ENCODE measurements around the gene CLBA1.

Gene CLBA1

DNA sequence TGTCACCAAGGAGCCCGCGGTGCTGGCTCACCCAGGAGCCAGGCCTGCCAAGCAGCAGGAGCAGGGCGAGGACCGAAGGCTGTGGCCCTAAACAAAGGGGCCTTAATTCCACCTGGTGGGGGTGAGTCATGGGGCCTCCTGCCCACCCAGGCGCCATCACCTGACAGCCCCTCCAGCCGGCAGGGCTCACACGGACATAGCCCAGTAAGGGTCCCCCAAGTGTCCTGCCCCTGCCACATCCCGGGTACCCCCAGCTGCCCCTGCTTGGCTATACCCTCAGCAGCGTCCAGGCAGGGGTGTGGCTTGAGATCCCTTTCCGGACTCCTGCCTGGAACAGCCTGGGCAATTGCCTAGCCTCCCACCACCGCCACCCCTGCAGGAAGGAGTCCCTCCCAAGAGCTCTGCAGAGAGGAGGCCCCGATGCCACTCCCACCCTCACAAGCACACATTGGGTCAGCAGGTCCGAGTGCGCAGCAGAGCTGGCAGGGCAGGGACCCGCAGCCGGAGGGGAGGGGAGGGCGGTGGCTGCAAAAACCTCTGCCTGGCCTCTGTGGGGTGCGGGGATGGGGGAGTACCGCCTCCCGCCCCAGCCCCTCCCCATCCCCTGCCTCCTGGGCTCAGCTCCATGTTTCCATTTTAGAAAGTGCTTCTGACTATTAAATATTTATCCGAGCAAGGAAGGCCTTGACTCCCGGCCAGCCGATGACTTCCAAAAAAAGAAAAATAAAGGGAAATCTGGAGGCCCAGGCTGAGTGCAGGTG is 12.0 kb upstream of the CLBA1 start:
- Histone ChIP-seq H3K4me1 (ENCODE audit: control insufficient read depth, insufficient read depth, low read length) (peaks cover 88% of the 10 kb centered on the region), H3K9me3 (ENCODE audit: control insufficient read depth, low read length) (no peaks in the 10 kb centered on the region), H3K9ac (ENCODE audit: low read length) (peak overlapping the region; percentile 39), H3K4me3 (ENCODE audit: low read length) (no peak overlapping the region), H3K27me3 (ENCODE audit: control insufficient read depth, insufficient read depth, low read length) (peaks cover 33% of the 10 kb centered on the region), H3K36me3 (ENCODE audit: control insufficient read depth, insufficient read depth, low read length) (no peaks in the 10 kb centered on the region)

DNA sequence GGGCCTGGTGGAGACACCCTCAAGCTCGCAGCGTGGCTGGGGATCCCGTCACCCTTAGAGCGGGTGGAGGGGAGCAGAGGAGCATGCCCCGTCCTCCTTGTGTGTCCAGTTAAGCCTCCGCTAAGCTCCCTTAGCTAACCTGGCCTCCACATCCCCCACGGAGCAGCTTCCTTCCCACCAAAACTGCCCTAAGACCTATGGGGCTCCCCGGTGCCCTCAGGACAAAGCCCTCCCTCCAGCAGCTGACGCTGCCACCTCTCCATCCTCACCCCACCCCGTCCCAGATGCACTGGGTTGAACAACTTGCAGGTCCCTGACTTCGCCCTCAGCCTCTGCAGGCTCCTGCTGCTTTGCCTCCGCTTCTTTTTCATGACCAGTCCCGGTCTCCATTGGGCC is 11.4 kb upstream of the CLBA1 start:
- H3K36me3 ChIP-seq (ENCODE audit: control insufficient read depth, insufficient read depth, low read length) = no peaks in the 10 kb centered on the region
- peaks cover 84% of the 10 kb centered on the region for H3K4me1 ChIP-seq (ENCODE audit: control insufficient read depth, insufficient read depth, low read length)
- H3K4me3 ChIP-seq (ENCODE audit: low read length) = no peak overlapping the region
- no peaks in the 10 kb centered on the region for H3K9me3 ChIP-seq (ENCODE audit: control insufficient read depth, low read length)
- peak overlapping the region; percentile 39 for H3K9ac ChIP-seq (ENCODE audit: low read length)
- H3K27me3 ChIP-seq (ENCODE audit: control insufficient read depth, insufficient read depth, low read length) = peaks cover 36% of the 10 kb centered on the region

DNA sequence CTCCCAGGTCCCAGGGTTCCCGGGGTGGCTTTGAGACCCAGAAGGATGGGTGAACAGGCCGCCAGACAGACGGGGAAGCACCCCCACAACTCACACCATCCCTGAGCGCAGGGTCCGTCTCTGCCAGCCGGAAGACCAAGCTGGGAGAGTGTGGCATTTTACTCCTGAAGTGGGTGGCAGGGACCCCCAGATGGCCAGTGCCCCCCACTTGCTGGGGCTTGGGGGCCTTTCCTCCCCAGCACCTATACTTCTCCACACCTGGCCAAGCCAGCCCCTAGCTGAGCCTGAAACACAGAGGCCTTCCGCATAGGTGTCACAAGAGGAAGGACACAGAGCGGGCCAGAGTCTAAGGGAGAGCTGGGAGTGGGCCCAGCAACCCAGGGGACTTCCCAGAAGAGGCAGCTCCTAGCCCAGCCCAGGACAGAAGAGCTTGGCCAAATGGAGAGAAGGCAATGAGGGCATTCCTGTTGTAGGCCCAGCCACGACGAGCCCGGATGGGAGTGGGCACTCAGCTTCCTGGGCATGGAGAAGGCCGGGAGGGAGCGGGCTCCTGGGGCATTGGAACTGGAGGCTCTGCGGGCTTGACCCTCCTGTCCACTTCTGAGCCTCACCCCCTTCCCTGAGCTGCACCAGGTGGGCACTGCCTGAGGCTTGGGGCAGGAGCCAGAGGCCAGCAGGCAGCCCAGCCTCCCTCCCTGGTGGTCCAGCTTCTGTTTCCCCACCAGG is 10.8 kb upstream of the CLBA1 start:
- no peaks in the 10 kb centered on the region for H3K9me3 ChIP-seq (ENCODE audit: control insufficient read depth, low read length)
- H3K36me3 ChIP-seq (ENCODE audit: control insufficient read depth, insufficient read depth, low read length) = no peaks in the 10 kb centered on the region
- H3K9ac ChIP-seq (ENCODE audit: low read length) = peak overlapping the region; percentile 39
- peaks cover 83% of the 10 kb centered on the region for H3K4me1 ChIP-seq (ENCODE audit: control insufficient read depth, insufficient read depth, low read length)
- H3K4me3 ChIP-seq (ENCODE audit: low read length) = no peak overlapping the region
- peaks cover 39% of the 10 kb centered on the region for H3K27me3 ChIP-seq (ENCODE audit: control insufficient read depth, insufficient read depth, low read length)

DNA sequence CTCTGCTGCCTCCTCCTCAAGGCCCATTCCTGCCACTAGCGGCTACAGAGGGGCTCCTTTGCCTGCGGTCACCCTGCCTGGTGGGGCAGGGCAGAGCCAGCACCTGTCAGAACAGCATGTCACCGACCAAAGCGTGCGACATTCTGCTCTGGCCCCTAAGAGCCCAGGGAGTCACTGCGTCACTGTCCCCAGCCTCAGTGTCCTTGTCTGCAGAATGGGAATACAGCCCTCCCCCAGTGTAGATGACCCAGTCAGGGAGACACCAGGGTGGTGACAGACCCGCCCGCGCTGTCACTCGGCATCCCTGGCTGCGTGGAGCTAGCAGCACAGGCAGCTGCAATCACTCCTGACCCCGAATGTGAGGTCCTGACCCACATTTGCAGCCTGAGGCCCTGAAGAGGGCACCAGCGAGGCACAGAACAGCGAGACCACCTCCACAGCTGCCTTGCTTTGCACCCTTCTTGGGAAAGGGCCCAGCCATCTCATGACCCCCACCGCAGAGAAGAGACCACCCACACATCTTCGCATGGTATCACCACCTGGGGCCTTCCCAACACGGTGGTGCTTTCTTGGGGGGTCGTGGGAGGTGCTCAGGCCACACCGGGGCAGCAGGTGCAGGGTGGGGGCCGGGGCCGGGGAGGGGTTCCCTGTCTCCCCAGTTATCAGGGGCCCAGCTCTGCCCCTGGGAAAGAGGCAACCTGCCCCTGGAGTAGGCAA is 9.9 kb upstream of the CLBA1 start:
- Histone ChIP-seq H3K27me3 (ENCODE audit: control insufficient read depth, insufficient read depth, low read length) (peaks cover 39% of the 10 kb centered on the region), H3K4me1 (ENCODE audit: control insufficient read depth, insufficient read depth, low read length) (peaks cover 77% of the 10 kb centered on the region), H3K4me3 (ENCODE audit: low read length) (no peak overlapping the region), H3K9me3 (ENCODE audit: control insufficient read depth, low read length) (no peaks in the 10 kb centered on the region), H3K9ac (ENCODE audit: low read length) (no peak overlapping the region), H3K36me3 (ENCODE audit: control insufficient read depth, insufficient read depth, low read length) (no peaks in the 10 kb centered on the region)

DNA sequence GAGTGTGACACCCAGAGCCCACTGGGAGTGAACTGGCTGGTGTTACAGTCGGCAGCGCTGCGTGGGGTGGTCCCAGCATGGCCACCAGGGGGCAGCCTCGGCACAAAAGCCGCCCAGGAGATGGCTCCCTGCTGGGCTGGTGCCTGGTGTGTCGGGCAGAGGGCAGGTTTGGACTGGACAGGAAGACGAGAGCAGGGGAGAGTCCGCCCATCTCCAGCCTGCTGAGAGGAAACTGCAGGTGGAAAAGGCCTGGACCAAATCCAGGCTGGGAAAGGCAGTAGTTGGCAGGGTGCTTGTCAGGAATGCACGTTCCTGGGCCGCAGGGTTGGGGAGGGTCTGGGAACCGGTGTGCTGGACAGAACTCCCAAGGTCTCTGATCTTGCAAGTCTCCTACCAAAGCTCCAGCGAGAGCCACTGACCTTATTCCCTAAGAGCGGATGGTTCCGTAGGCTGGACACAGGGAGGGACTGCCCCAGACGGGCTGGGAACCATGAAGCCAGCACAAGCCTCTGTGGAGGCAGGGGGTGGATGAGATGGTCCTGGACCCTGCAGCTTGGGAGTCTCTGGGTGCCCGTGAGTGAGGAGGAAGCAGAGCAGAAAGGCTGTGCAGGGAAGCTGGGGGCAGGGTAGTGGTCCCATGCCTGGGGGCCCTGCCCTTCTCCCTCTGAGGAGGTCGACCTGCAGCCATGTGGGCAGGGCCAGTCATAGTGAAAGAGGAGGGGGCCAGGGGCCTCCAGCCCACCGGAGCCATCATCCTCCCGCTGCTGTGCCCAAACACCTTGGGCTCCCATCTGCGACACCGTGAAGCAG is 9.2 kb upstream of the CLBA1 start:
- Histone ChIP-seq H3K27me3 (ENCODE audit: control insufficient read depth, insufficient read depth, low read length) (peaks cover 39% of the 10 kb centered on the region), H3K9ac (ENCODE audit: low read length) (no peak overlapping the region), H3K9me3 (ENCODE audit: control insufficient read depth, low read length) (no peaks in the 10 kb centered on the region), H3K4me3 (ENCODE audit: low read length) (no peak overlapping the region), H3K36me3 (ENCODE audit: control insufficient read depth, insufficient read depth, low read length) (no peaks in the 10 kb centered on the region), H3K4me1 (ENCODE audit: control insufficient read depth, insufficient read depth, low read length) (peaks cover 69% of the 10 kb centered on the region)

DNA sequence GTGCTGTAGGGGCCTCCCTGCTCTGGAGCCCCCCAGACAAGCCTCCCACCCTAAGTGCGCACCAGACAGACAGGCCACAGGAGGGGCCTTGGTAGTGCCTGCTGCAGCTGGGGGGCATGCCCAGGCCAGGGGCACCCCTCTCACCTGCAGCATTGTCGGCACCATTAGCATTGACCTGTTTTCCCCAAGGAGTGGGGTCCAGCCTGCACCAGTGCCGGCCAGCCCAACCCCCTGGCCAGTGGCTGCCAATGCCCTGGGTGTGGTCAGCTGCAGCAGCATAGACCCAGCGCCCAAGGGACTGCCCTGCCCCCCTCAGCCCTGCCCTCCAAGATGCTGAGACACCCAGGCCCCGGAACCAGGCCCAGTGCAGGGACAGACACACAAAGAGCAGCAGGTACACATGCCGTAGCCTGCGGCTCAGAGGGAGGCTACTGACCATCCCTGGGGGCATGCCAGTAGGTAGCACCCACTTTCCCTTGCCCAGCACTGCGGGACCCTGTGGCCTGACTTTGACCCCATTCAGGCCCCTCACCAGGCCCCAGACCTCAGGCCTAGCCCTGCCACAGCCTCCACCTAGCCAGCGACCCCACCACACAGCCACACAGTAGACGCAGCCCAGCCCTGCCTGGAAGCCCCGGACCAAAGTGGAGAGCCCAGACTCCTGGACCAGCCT is 8.4 kb upstream of the CLBA1 start:
- Histone ChIP-seq H3K9me3 (ENCODE audit: control insufficient read depth, low read length) (no peaks in the 10 kb centered on the region), H3K27me3 (ENCODE audit: control insufficient read depth, insufficient read depth, low read length) (peaks cover 39% of the 10 kb centered on the region), H3K36me3 (ENCODE audit: control insufficient read depth, insufficient read depth, low read length) (no peaks in the 10 kb centered on the region), H3K9ac (ENCODE audit: low read length) (peak overlapping the region; percentile 47), H3K4me1 (ENCODE audit: control insufficient read depth, insufficient read depth, low read length) (peaks cover 62% of the 10 kb centered on the region), H3K4me3 (ENCODE audit: low read length) (peak overlapping the region; percentile 17)

DNA sequence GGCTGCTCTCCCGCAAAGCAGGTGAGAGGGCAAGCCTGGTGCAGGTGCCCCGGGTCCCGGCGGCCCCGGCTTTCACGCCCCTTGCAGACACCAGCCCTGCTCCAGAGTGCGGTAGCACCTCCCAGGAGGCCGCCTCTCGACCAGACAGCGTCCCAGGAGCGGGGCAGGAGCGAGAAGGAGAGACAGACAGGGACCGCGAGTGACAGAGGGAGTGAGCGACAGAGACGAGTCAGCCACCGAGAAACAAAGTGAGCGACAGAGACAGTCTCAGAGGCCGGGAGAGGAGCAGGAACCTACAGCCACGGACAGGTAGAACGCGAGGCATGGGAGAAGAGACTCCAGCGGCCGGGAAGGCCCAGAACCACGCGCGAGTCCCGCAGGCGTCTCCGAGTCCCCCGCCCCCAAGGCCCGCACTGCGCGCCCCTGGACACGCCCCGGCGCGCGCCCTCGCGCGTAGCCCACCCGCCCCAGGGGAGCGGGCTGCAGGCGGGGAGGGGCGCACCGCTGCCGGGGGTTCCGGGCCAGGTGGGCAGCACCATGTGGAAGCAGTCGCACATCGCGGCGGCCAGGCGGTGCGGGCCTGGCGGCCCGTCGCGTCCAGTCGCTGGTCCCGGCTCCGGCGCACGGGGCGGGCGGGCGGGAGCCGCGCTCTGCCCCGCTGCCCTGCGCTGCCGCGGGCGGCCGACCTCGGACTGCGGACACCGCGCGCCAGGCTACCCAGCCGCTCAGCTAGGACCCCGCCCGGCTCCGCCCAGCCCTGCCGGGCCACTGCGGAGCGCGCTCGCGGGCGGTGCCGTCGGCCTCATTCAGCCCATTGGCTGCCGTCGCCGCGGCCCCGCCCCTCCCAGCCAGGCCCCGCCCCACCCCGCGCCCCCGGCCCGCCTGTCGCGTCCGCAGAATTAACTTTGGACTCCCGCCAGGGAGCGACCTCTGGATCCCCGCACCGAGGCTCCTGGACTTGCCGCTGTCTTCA is 7.6 kb upstream of the CLBA1 start, which contains the start of gene AHNAK2:
AHNAK2 (minus strand) TSS at position 694 of the 973 bp plus-strand sequence; CDS start at position 557, 137 bp downstream.
- no peaks in the 10 kb centered on the region for H3K36me3 ChIP-seq (ENCODE audit: control insufficient read depth, insufficient read depth, low read length)
- H3K27me3 ChIP-seq (ENCODE audit: control insufficient read depth, insufficient read depth, low read length) = peaks cover 39% of the 10 kb centered on the region
- H3K4me1 ChIP-seq (ENCODE audit: control insufficient read depth, insufficient read depth, low read length) = peaks cover 53% of the 10 kb centered on the region
- peak within 1 kb of the TSS; percentile 17 for H3K4me3 ChIP-seq (ENCODE audit: low read length)
- peak within 1 kb of the TSS; percentile 47 for H3K9ac ChIP-seq (ENCODE audit: low read length)
- H3K9me3 ChIP-seq (ENCODE audit: control insufficient read depth, low read length) = no peaks in the 10 kb centered on the region

DNA sequence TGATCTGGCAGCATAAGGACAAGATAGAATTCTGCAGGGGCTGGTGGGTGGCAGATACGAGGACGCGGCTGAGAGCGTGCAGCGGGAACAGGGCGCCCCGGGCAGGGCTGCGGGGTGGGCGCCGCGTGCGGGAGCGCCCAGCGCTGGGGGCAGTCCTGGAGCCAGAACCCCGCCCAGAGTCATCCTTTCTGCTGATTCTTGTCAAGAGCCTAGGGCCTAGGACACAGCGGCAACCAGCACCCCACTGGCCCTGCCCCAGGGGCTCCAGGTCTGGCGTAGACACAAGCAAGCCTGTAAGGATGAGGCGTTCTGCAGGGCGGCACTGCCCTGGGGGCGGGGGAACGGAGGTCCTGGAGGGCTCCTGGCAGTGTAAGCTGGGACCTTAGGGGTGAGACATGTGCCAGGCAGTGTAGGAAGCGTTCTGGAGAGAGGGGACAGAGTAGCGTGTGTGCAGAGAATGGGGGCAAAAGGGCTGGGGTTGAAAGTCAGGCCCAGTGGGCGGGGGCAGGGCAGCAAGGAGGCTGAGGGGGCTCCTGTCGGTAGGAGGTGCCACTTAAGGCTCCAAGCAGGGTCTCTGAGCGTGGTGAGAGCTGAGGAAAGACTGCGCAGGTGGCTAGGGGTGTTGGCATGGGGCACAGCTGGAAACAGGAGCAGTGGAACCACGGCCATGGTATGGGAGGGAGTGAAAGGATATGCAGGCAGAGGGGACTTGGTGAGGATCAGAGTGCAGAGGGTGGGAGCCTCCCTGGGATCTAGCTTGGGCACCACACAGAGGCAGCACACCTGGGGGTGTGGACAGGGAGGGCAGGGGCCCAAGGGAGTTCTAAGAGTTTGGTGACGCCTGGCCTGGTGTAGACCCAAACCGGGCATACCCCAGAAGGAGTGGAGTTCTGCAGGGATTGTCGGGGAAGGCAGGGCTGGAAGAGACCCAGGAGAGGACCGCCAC is 6.6 kb upstream of the CLBA1 start:
- Histone ChIP-seq H3K27me3 (ENCODE audit: control insufficient read depth, insufficient read depth, low read length) (peaks cover 39% of the 10 kb centered on the region), H3K9me3 (ENCODE audit: control insufficient read depth, low read length) (no peaks in the 10 kb centered on the region), H3K4me1 (ENCODE audit: control insufficient read depth, insufficient read depth, low read length) (peaks cover 43% of the 10 kb centered on the region), H3K9ac (ENCODE audit: low read length) (no peak overlapping the region), H3K4me3 (ENCODE audit: low read length) (no peak overlapping the region), H3K36me3 (ENCODE audit: control insufficient read depth, insufficient read depth, low read length) (no peaks in the 10 kb centered on the region)

DNA sequence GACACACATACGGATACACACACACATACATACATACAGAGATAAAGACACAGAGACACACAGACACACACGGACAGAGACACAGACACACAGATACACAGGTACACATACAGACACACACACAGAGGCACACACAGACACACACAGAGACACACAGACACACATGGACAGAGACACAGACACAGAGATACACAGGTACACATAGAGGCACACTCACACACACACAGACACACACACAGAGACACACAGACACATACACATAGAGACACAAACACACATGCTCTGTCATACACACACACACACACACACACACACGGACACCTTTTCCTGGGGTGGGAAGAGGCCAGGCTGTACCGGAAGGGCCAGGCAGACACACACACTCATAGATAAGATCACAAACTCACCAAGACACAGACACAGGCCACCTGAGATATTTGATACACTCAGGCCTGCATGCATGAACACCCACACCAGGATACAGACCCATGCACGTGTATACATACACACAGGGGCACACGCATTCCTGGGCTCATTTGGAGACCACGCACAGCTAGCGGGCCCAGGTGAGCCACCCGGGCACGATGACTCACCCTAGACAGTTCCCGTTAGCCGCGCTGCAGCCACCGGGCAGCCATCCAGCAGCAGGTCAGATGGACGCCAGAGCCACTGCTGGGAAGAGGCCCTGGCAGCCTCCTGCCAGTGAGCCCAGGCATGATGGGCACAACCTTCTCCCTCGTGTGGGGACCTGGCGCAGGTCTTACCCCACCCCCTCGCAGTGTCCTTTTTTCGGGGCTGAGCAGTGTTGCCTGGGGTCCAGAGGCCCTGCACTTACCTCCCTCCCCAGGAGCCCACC is 5.6 kb upstream of the CLBA1 start:
- no peak overlapping the region for H3K4me3 ChIP-seq (ENCODE audit: low read length)
- no peaks in the 10 kb centered on the region for H3K36me3 ChIP-seq (ENCODE audit: control insufficient read depth, insufficient read depth, low read length)
- H3K4me1 ChIP-seq (ENCODE audit: control insufficient read depth, insufficient read depth, low read length) = peaks cover 34% of the 10 kb centered on the region
- H3K27me3 ChIP-seq (ENCODE audit: control insufficient read depth, insufficient read depth, low read length) = peaks cover 34% of the 10 kb centered on the region
- H3K9me3 ChIP-seq (ENCODE audit: control insufficient read depth, low read length) = no peaks in the 10 kb centered on the region
- no peak overlapping the region for H3K9ac ChIP-seq (ENCODE audit: low read length)
